HG03135 (cell line): ENCODE results near the gene ZNF181.
A peak's percentile ranks its signal among the peaks of the same experiment; 100 is the strongest.
"Not testable (repeated sequence)": the region's sequence is repeated elsewhere in the genome, so short reads cannot be mapped to it uniquely, and the experiment has no call there.

Source experiments
- ATAC-seq: cut with Tn5 transposase; IDR thresholded peaks from one replicate; pipeline ENCODE4 v1.9.1; 2021; ENCODE audit warnings: mild to moderate bottlenecking, moderate library complexity; ENCODE audit not compliant: unreplicated experiment

ZNF181 gene

GRCh38 chr19:34733746-34734536 lies at the start of gene ZNF181:
Gene ZNF181 (plus strand): TSS chr19:34734243. CDS start chr19:34735038, 795 bp downstream.
- ATAC-seq = peak; percentile 72

GRCh38 chr19:34685266-34685665 lies 48.8 kb upstream of the ZNF181 start:
- ATAC-seq = not testable (repeated sequence)

- ATAC-seq = no peak
These were observed 47.6 kb upstream of the ZNF181 start for GRCh38 chr19:34686455-34686854.

GRCh38 chr19:34687348-34687747 lies 46.7 kb upstream of the ZNF181 start:
- ATAC-seq = no peak

GRCh38 chr19:34688592-34688991 lies 45.5 kb upstream of the ZNF181 start:
- no peak for ATAC-seq

- no peak for ATAC-seq
These were observed 43.7 kb upstream of the ZNF181 start for GRCh38 chr19:34690372-34690771.

- ATAC-seq = no peak
These were observed 41.5 kb upstream of the ZNF181 start for GRCh38 chr19:34692549-34692948.

GRCh38 chr19:34707661-34708060 lies 26.4 kb upstream of the ZNF181 start:
- no peak for ATAC-seq

- ATAC-seq = no peak
These were observed 22.2 kb upstream of the ZNF181 start for GRCh38 chr19:34711890-34712289.

- no peak for ATAC-seq
These were observed 21.4 kb upstream of the ZNF181 start for GRCh38 chr19:34712395-34713261.

GRCh38 chr19:34713262-34713637 lies 20.8 kb upstream of the ZNF181 start:
- no peak for ATAC-seq

GRCh38 chr19:34715357-34715756 lies 18.7 kb upstream of the ZNF181 start:
- no peak for ATAC-seq

GRCh38 chr19:34722353-34722752 lies 11.7 kb upstream of the ZNF181 start:
- ATAC-seq = no peak

GRCh38 chr19:34725400-34725799 lies 8.6 kb upstream of the ZNF181 start:
- ATAC-seq = no peak

- no peak for ATAC-seq
These were observed 2.8 kb upstream of the ZNF181 start for GRCh38 chr19:34731019-34731829.

GRCh38 chr19:34731964-34732363 lies 2.1 kb upstream of the ZNF181 start:
- no peak for ATAC-seq

GRCh38 chr19:34732612-34733211 lies 1.3 kb upstream of the ZNF181 start:
- ATAC-seq = no peak

- peak; percentile 26 for ATAC-seq
These were observed 737 bp upstream of the ZNF181 start for GRCh38 chr19:34733266-34733745.

GRCh38 chr19:34734537-34735103 lies 577 bp downstream of the ZNF181 start:
- no peak for ATAC-seq
